GM18498 (cell line): Measurements from ENCODE around the gene HUNK.

Experiments used
- ATAC-seq: cut with Tn5 transposase; IDR thresholded peaks from one replicate; pipeline ENCODE4 v1.9.1; 2021; ENCODE audit warnings: mild to moderate bottlenecking, moderate library complexity; ENCODE audit not compliant: unreplicated experiment

Gene HUNK

DNA sequence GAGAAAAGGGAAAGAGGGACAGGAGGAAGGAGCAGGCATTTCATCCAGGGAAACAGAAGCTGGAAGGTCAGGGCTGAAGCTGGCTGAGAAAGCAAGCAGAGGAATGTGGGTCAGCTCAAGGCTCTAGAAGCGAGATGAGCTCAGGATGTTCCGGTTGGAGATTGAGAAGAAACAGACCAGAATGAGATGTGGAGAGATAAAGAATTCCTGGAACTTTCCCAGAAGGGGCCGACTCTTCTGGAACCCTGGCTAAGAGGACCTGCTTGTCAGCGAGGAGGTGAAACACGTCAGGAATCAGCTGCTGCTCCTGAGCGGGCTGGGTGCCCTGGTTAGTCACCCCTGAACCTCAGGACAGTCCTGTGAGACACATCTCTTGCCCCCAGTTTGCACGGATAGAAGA is 75.9 kb downstream of the HUNK start:
- ATAC-seq: no peak

DNA sequence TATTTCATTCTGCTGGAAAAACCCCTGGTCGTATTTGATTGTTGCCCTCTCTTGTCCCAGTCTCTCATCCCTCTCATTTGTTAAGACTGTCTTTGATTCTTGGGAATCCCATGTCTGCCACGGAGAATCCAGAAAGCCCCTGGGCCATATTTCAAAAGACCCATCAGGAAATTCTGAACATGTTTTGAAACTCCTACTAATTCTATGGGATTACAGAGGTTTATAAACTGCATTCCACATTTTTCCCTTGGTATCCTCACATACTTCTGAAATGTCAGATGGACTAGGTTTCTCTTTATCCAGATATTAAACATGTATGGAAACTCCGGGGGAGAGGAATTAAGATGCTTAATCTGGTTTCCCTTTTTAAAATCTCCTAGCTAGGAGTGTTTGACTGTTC is 80.0 kb downstream of the HUNK start:
- no peak for ATAC-seq

DNA sequence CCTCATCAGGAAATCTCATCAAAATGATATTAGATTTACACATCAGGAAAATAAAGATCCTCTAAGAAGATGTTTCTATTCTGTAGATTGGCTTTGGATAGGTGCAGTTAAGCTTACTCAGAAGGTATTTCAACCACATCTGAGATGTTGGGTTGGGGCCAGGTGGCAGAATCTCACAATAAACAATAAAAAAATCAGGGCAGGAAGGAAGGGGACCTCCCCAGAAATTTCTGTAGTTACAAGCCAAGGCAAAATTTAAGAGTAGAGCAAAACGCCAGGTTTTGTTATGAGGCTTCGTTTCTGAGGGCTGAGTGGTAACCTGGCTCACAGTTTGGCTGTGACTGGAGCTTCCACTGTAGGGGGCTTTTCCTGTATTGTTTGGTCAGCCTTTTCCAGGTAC is 84.8 kb downstream of the HUNK start:
- ATAC-seq: no peak

DNA sequence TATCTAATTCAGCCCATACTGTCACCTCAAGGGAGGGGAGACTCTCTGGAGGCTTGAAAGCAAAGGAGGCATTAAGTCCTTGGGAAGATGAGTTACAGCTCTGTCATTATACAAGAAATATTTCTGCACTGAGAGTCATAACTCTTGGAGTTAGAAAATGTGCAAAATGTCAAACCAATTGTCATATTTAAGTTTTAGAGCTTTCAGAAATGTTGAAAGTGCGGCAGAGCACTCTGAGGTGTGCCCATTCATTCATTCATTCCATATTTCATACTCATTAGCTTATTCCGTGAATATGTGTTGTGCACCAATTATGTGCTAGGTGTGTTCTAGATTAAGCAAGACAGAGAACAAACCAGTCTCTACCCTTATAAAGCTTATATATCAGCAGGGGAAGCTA is 87.1 kb downstream of the HUNK start:
- no peak for ATAC-seq

DNA sequence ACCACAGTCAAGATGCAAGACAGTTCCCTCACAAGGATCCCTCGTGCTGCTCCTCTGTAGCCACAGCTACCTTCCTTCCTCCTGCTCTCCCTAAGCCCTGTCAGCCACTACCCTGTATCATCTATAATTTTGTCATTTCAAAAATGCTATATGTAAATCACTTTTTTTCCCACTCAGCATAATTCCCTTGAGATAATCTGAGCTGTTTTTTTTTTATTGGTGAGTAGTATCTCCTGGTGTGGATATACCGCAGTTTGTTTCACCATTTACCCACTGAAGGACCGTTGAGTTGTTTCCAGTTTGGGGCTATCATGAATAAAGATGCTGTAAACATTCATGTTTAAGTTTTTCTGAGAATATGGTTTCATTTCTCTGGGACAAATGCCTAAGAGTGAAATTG is 88.2 kb downstream of the HUNK start:
- no peak for ATAC-seq

DNA sequence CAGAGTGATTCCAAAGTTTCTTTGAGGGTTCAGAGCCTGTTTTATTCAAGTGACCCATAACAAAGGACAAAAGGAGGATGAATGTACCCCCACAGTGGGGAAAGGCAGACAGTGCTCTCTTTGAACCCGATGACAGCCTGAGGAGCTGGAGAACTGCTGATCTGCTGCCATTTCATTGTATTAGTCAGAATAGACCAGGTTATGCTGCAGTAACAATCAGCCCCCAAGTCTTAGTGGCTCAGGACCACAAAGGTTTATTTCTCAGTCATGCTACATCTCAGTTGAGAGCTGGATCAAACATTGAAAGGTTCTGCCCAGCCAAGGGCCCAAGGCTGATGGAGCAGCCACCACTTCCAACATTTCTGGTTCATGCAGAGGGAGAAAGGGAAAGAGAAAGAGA is 88.9 kb downstream of the HUNK start:
- no peak for ATAC-seq

DNA sequence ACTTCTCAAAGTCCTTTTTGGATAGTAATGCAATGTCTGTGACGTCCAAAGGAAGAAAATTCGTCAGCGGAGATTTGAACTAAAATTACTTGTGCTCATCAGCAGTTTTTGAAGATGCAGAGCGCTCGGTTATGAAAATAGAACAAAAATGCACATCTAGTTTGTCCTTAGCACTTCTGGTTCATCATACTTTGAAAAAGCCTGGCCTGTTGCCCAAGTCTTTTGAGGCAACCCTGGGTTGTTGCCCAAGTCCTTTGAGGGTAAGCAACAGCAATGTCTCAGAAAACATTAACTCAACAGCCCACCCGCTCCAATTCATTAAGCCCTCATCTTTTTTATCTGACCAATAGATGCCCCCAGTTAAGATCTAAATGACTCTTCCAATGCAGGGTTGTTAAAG is 91.9 kb downstream of the HUNK start:
- no peak for ATAC-seq

DNA sequence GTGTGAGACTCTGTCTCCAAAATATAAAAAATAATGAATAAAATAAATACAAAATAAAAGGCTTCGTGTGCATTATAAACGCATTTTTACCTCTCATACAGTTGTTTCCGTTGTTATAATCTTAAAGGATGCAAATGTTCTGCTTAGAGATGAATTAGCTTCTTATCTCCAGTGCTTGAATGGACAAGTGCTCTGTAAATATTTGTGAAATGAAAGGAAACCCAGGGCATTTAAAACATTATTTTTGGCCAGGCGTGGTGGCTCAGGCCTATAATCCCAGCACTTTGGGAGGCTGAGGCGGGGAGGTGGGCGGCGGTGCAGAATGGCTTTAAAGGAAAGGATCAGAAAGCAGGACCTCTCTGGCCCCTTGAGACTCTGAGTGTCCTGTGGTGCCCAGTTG is 94.5 kb downstream of the HUNK start:
- no peak for ATAC-seq

DNA sequence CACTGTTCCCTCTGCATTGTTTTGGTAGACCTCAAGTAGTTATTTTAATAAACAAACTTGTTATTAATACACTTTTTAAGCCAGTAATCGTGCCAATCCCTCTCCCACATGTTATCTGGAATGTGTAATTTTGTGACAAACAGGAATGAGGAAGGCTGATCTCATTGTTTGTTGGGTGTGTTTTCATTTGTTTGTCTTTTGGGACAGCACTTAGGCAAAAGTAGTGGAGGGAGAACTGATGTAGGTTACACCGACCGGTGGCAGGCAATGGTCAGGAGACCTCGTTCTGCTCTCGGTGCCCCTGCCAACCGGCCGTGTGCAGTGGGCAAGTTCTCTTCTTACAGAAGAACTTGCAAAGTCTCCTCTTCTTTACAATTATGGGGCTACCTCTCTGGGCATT is 99.8 kb downstream of the HUNK start:
- no peak for ATAC-seq

DNA sequence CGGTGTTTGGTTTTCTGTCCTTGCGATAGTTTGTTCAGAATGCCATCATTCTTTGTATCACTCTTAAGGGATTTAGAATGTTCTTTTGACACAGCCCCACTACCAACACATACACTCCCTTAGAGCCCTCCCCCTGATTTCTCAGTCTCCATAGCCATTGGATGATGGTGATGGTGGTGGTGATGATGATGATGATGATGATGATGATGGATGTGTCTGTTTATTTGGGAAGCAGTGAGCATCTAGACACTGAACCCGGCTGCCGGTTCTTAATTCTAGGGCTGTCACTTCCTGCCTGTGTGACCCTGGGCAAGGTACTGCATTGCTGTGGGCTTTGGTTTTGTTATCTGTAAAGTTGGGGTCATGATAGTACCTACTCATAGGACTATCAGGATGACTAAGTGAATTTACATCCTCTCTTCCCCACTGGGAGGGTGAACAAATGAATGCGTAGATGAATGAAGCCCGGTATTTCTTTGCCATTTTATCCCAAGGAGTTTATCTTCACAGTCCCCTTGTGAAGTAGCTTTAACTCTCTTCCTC is 100.7 kb downstream of the HUNK start:
- no peak for ATAC-seq

DNA sequence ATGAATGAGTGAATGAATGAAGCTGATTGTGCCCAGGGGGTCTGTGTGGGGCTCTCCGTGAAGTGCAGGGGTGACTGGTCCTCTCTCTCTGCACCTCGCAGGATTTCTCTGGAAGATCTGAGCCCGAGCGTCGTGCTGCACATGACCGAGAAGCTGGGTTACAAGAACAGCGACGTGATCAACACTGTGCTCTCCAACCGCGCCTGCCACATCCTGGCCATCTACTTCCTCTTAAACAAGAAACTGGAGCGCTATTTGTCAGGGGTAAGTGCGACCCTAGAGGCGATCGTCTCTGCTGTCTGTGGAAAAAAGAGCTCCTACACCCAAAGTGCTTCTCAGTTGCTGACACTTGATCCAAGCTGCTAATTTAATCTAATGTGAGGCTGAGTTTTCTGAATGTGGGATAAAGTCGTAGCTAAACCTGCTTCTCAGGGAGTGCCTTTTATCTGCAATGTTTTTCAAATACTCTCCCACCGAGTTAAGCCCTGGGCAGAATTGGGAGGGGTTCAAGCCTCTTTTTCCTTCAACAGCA is 101.7 kb downstream of the HUNK start:
- no peak for ATAC-seq

DNA sequence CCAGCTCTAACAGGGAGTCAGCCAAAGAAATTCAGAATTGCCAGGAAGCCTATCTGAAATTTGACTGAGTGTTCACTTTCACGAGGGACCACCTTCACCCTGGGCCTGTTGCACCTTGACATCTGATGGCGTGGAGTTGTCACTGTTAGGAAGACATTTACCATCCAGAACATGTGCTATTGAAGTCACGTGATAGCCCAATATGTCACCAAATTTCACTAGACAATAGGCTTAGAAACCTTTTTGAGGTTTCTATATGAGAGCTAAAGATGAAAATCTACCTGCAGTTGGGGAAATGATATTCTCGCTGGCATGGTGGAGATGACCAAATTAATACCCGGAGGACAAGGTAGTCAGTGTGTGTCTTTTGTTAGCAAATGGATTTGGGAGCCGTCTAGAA is 102.7 kb downstream of the HUNK start:
- ATAC-seq: no peak

DNA sequence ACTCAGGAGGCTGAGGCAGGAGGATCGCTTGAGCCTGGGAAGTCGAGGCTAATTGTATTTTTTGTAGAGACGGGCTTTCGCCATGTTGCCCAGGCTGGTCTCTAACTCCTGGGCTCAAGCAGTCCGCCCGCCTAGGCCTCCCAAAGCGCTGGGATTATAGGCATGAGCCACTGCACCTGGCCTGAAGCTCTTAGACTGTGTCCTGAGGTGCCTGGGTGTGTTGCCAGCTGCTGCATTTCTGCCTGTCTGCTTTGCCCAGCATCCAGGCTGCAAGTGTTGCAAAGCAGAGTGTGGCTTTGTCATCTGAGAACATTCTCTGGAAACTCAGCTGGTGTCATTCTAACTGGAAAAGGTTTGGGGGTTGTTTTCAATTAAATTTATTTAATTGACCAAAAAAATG is 105.0 kb downstream of the HUNK start:
- ATAC-seq: no peak

DNA sequence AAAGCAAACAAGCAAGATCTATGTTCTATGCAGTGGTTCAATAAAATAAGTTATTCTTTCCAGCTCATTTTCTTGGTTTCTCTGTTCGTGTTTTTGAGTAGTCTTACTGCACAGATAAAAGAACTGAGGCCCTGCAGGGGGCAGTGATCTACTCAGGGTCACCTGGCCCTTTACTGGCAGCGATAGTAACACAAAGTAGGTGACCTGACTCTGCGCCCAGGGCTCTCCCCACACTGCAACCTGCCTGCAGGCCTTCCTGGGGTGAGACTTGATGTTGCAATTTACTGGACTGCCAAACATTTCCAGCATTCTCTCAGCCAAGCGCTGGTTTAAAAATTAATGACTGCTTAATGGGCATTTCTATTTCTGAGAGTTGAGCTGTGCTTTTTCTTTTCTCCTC is 110.3 kb downstream of the HUNK start:
- no peak for ATAC-seq

DNA sequence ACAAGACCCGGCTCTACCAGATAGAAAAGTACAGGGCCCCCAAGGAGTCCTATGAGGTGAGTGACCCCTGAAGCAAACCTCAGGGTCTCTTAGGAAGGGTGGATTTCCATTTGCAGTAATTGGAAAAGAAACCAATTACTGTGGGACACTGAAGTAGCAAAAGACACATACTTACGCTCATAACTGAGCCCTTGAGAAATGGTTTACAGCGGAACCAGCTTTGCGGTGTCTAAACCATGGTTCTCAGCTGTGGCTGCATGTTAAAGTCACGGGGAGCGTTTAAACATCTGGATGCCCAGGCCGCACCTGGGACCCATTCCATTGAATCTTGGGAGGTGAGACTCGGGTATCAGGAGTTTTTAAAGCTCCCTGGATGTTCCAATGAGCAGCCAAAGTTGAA is 110.7 kb downstream of the HUNK start:
- ATAC-seq: no peak

DNA sequence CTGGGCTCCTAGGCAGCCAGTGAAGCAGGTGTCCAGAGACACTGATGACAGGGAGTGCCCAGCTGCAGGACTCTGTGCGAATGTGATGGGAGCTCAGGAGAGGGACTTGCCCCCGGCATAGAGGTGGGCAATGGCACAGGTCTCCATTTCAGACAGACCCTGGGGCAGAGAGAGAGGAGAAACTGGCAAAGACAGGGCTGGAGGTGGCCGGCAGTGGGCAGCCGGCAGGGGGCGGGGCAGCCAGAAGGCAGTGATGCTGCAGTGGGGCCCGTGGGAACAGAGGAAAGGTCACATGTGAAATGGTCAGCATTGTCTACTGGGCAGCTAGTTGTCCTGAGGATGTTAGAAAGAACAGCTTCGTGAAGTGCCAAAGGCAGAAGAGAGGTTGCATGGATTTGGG is 112.6 kb downstream of the HUNK start:
- no peak for ATAC-seq

DNA sequence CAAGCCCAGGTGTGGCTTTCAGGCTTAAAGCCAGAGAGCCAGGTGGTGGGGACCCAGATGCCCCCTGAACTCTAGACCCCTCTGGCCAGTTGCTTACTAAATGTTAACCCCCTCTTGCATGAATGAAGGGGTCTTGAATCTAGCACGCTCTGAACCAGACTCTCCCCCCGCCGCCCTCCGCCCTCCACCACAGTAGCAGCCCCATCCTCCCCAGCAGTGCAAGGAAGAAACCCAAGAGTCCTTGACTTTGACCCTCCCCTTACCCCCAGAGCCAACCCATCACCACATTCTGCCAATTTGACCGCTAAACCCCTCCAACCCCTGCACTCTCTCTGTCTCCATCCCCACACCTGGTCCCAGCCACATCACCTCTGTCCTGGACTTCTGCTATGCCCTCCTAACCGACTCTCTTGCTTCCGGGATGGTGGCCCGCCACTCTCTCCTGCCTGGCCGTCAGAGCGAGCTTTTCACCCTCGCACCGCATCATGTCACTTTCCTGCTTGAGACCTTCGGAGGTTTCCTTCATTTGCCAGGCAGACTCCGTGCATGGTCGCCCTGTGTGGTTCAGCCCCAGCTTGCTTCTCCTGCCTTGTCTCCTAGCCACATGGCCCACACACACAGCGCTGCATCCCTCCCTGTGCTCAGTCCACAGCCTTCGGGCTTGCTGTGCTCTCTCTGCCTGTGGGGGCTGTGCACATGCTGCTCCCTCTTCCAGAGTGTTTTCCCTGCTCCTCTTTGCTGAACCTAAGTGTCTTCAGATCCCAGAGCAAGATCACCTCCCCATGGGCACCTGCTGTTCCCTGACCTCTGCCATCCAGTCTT is 113.4 kb downstream of the HUNK start:
- ATAC-seq: no peak

DNA sequence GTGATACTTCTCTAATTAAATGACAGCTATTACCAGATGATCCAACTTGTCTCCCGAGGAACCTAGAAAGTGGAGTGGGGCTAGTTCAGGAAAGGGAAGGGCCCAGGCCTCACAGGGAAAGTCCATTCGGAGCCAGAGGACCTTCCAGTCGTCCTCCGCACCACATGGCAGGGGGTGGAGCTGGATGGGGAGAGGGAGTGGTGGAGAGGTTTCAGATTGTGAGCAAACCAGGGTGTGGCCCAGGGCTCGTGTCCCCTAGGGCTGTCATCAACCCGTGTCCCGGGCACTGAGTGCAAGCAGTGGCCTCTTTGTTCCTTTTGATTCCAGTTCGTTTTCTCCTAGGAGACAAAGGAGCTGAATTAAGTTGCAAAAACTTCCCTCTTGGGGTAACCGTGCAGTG is 114.9 kb downstream of the HUNK start:
- ATAC-seq: no peak

DNA sequence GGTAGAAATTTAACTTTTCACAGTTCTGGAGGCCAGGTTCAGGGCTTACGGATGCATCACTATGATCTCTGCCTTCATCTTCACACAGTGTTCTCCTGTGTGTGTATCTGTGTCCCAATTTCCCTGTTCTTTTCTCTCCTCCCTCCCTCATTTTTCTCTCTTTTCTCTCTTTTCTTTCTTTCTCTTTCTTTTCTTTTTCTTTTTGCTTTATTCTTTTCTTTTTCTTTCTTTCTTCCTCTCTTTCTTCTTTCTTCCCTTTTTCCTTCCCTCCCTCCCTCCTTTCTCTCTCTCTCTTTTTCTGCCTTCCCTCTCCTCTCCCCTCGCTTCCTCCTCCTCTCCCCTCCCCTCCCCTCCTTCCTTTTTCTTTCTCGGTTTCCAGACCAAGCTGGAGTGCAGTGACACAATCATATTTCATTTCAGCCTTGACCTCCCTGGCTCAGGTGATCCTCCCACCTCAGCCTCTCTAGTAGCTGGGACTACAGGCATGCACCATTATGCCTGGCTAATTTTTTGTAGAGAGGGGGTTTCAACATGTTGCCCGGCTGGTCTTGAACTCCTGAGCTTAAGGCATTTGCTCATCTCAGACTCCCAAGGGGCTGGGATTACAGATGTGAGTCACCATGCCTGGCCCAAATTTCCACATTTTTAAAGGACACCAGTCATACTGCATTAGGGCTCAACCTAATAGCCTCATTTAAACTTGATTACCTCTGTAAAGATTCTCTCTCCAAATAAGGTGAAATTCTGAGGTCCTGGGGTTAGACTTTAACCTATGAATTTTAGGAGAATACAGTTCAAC is 115.9 kb downstream of the HUNK start:
- no peak for ATAC-seq

DNA sequence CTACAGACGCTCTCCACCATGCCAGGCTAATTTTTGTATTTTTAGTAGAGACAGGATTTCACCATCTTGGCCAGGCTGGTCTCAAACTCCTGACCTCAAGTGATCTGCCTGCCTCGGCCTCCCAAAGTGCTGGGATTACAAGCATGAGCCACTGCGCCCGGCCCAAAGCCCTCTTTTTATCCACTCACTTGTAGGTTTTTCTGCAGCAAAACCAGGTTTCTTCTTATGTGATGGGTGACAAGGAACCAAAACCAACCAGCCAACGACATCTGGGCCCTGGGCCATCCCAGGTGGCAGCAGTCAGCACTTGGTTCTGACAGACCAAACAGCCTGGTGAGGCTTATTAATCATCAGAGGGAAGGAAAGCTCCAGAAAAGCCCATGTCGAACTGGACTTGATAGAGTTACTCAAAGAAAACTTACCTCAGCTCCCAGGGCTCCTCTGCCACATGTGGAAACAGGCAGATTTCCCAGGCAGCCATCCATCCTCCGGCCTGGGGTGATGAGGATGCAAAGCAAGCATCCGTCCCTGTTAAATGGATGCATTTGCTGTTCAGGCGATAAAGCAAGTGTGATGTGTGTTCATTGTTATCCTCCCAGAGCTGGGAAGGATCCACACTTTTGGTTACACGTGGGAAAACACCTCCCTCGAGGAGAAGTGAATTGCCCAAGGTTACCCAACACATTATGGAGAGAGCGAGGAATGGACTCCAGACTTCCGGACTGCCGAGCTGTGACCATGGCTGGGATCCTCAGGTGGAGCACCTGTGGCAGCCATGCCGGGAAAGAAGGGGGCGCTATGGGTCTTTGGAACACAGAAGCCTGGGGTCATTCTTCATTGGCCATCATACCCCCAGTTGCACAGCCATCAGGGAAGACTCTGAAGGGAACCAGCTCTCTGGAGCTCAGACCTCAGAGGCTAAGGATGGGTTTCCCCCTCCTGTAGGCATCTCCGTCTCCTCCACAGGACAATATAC is 118.8 kb downstream of the HUNK start:
- no peak for ATAC-seq

DNA sequence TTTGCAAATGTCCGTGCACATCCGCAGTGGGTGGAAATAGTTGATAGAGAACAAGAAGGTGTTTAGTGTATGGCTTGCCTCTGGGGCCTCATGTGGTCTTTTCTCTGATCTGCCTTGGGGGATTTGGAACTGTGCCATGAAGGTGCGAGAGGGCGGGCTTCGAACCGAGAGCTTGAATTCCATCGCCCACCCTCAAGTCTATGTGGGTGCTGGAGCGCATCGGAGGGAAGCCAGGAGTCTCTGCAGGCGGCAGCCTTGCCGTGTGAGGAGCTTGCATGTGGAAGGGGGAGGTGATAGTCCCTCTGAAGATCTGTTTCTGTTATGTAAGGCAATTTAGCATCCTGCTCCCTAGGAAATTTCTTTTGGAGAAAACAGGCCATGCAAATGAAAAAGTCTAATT is 119.6 kb downstream of the HUNK start:
- no peak for ATAC-seq
